T-cell (primary cell): ENCODE measurements around the gene CDK5RAP1. TPM values are rescaled to one million over a fixed set of nuclear protein-coding genes. Genes with fewer than 3 reads are reported as not detected.

ENCODE experiments used
- ATAC-seq, 4 experiments: fragments of 200-7000 bp in 3 of 4; fragments of 150-1000 bp in 1 of 4; cut with Tn5 transposase; replicated peaks in 1 of 4; 1 replicate in 3 of 4; 2 replicates in 1 of 4; pipeline ENCODE4 v1.10.0; 2021; ENCODE audit warnings: moderate library complexity in 3 of 4, mild to moderate bottlenecking in 2 of 4, moderate number of reproducible peaks in 1 of 4
- CTCF ChIA-PET, 2 donors: fragments of 300-600 bp; sonication (Branson Sonifier 250); formaldehyde crosslinking; loops; one replicate each; lab custom pipeline; 2022; ENCODE audit warnings: antibody characterized with exemption in 2 of 2; lab: Charles Lee
- POLR2A ChIA-PET, 2 donors: fragments of 300-600 bp; sonication (Branson Sonifier 250); formaldehyde crosslinking; loops; one replicate each; lab custom pipeline; 2022; ENCODE audit warnings: antibody characterized with exemption in 2 of 2; lab: Charles Lee
- DNase-seq, 35 experiments: peaks; one replicate each; pipeline versions ENCODE4 v3.0.0 to v3.0.0-alpha.2; 2013 to 2023
- H3K27ac ChIP-seq: one replicate; pipeline ENCODE4 v1.5.1; 2013; ENCODE audit warnings: low read length
- H3K27me3 ChIP-seq, 2 experiments: replicated peaks in 1 of 2; 1 replicate in 1 of 2; 2 replicates in 1 of 2; pipeline versions ENCODE4 v1.6.1 to v1.7.0; 2013; ENCODE audit warnings: low read length in 1 of 2, mixed read lengths in 1 of 2; ENCODE audit not compliant: control insufficient read depth in 2 of 2, insufficient read depth in 2 of 2; ENCODE audit errors: extremely low read depth in 1 of 2
- H3K36me3 ChIP-seq, 2 donors: 1 replicate in 1 of 2; 2 replicates in 1 of 2; pipeline versions ENCODE4 v1.6.1 to v1.7.0; 2013; ENCODE audit warnings: low read length in 1 of 2; ENCODE audit not compliant: control insufficient read depth in 2 of 2, insufficient read depth in 1 of 2; ENCODE audit errors: extremely low read depth in 1 of 2
- H3K4me1 ChIP-seq, 2 experiments: 1 replicate in 1 of 2; 2 replicates in 1 of 2; pipeline versions ENCODE4 v1.6.1 to v1.7.0; 2013; ENCODE audit warnings: low read length in 2 of 2, mixed read lengths in 1 of 2; ENCODE audit not compliant: insufficient read depth in 2 of 2, control insufficient read depth in 1 of 2; ENCODE audit errors: extremely low read depth in 1 of 2
- H3K4me3 ChIP-seq, 2 donors: 1 replicate in 1 of 2; 2 replicates in 1 of 2; pipeline versions ENCODE4 v1.5.1 to v1.7.0; 2013; ENCODE audit warnings: mild to moderate bottlenecking in 2 of 2, low read length in 1 of 2, moderate library complexity in 1 of 2; ENCODE audit not compliant: control insufficient read depth in 1 of 2; ENCODE audit errors: extremely low read depth in 1 of 2
- H3K9me3 ChIP-seq: 2 replicates; pipeline ENCODE4 v1.7.0; 2013
- H3K27ac Mint-ChIP-seq, 2 donors: one replicate each; pipeline ENCODE4 v1.8.0; 2020 to 2021; ENCODE audit warnings: mild to moderate bottlenecking in 2 of 2, mixed read lengths in 2 of 2
- H3K27me3 Mint-ChIP-seq, 2 donors: one replicate each; pipeline ENCODE4 v1.8.0; 2021 to 2022; ENCODE audit warnings: mixed read lengths in 2 of 2
- H3K36me3 Mint-ChIP-seq: one replicate; pipeline ENCODE4 v1.8.0; 2021; ENCODE audit warnings: mixed read lengths
- H3K4me1 Mint-ChIP-seq, 3 donors: one replicate each; pipeline ENCODE4 v1.8.0; 2020 to 2022; ENCODE audit warnings: mixed read lengths in 3 of 3, mild to moderate bottlenecking in 1 of 3
- H3K4me3 Mint-ChIP-seq, 3 donors: one replicate each; pipeline ENCODE4 v1.8.0; 2020 to 2022; ENCODE audit warnings: mild to moderate bottlenecking in 3 of 3, mixed read lengths in 3 of 3, moderate library complexity in 3 of 3
- H3K9me3 Mint-ChIP-seq, 3 donors: one replicate each; pipeline ENCODE4 v1.8.0; 2020 to 2022; ENCODE audit warnings: mixed read lengths in 3 of 3
- WGBS: methylation state at CpG from one replicate; pipeline ENCODE4 v1.1.5; 2013; ENCODE audit warnings: missing lambda C conversion rate; ENCODE audit not compliant: insufficient coverage; 5-methylcytosine and 5-hydroxymethylcytosine counted together
- total RNA-seq, 35 experiments: library from RNA in 6 of 35; stranded (reverse) in 6 of 35; fragments of 120-200 nt in 1 of 35; gene quantifications; one replicate each; pipeline versions ENCODE4 v1.2.1 to v1.2.4 and lab custom pipeline; 2013 to 2026

The CDK5RAP1 gene
- total RNA-seq, 5 donors from 2014 or later (not counting 1 experiment from before 2014, with no cell fraction given): 42.1 to 54.3 (median 49.1) TPM

- H3K9me3 ChIP-seq: no peaks in the 10 kb centered on the region
- Mint-ChIP-seq H3K36me3 (no peaks in the 10 kb centered on the region), H3K27ac (no peak overlapping the region), H3K27me3 (peaks cover 0 to 3% of the 10 kb centered on the region in 2 donors), H3K4me3 (no peak overlapping the region), H3K4me1 (no peaks in the 10 kb centered on the region), H3K9me3 (no peaks in the 10 kb centered on the region)
- H3K36me3 ChIP-seq: no peaks in the 10 kb centered on the region
- no CpG with 5 or more reads among the region's 4 CpGs for WGBS
- peaks cover 0 to 29% of the 10 kb centered on the region in 2 experiments for H3K27me3 ChIP-seq
- no peak for DNase-seq
- ChIA-PET POLR2A (no interaction called here), CTCF (no interaction called here)
- no peak overlapping the region for H3K27ac ChIP-seq
- no peak for ATAC-seq
- no peak overlapping the region for H3K4me3 ChIP-seq
- H3K4me1 ChIP-seq: no peaks in the 10 kb centered on the region
Measured at GRCh38 chr20:33311996-33312395, 89.3 kb downstream of the CDK5RAP1 start.

DNA sequence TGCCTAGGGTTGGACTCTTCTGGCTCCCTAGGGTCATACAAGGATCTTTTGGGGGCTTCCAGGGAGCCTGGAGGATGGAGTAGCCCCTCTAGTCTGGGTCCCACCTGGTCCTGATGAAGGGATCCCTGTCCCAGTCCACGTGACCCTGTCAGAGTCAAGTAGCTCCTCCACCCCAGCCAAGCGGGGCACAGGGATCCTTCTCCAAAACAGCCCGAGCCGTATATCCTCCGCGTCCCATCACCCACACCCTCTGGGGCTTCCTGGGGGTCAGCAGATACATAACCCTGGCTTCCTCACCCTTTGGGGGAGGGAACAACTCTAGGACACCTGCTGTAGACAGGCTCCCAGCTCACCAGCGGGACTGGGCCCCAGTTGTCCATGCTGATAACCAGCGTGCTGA, 90.3 kb downstream of the CDK5RAP1 start:
- CTCF ChIA-PET: no interaction called here
- WGBS: 70% methylated on average over 8 of the region's 8 CpGs

GRCh38 chr20:33310327-33310899, 90.9 kb downstream of the CDK5RAP1 start:
- Histone ChIP-seq H3K27ac (no peak overlapping the region), H3K9me3 (no peaks in the 10 kb centered on the region), H3K36me3 (no peaks in the 10 kb centered on the region), H3K27me3 (peaks cover 0 to 19% of the 10 kb centered on the region in 2 experiments), H3K4me3 (no peak overlapping the region), H3K4me1 (no peaks in the 10 kb centered on the region)
- Mint-ChIP-seq H3K27ac (no peak overlapping the region), H3K4me3 (no peak overlapping the region), H3K4me1 (no peaks in the 10 kb centered on the region), H3K9me3 (no peaks in the 10 kb centered on the region), H3K27me3 (peaks cover 0 to 3% of the 10 kb centered on the region in 2 donors), H3K36me3 (no peaks in the 10 kb centered on the region)
- WGBS: 74% methylated on average over 6 of the region's 6 CpGs
- DNase-seq (no peak), ATAC-seq (no peak)
- ChIA-PET POLR2A (no interaction called here), CTCF (no interaction called here)

More for the DNA sequence above, 90.3 kb downstream of the CDK5RAP1 start:
- H3K9me3 Mint-ChIP-seq: no peaks in the 10 kb centered on the region
- H3K4me1 Mint-ChIP-seq: no peaks in the 10 kb centered on the region
- H3K27ac Mint-ChIP-seq: no peak overlapping the region
- H3K4me3 Mint-ChIP-seq: no peak overlapping the region
- no peak for DNase-seq
- no peaks in the 10 kb centered on the region for H3K36me3 Mint-ChIP-seq
- H3K9me3 ChIP-seq: no peaks in the 10 kb centered on the region
- peaks cover 0 to 24% of the 10 kb centered on the region in 2 experiments for H3K27me3 ChIP-seq
- POLR2A ChIA-PET: no interaction called here
- H3K27ac ChIP-seq: no peak overlapping the region
- H3K4me1 ChIP-seq: no peaks in the 10 kb centered on the region
- no peaks in the 10 kb centered on the region for H3K36me3 ChIP-seq
- ATAC-seq: no peak
- no peak overlapping the region for H3K4me3 ChIP-seq
- H3K27me3 Mint-ChIP-seq: peaks cover 0 to 3% of the 10 kb centered on the region in 2 donors

GRCh38 chr20:33309631-33310030, 91.7 kb downstream of the CDK5RAP1 start:
- no peak overlapping the region for H3K27ac Mint-ChIP-seq
- H3K27me3 ChIP-seq: peaks cover 0 to 19% of the 10 kb centered on the region in 2 experiments
- no peaks in the 10 kb centered on the region for H3K9me3 ChIP-seq
- H3K36me3 Mint-ChIP-seq: no peaks in the 10 kb centered on the region
- DNase-seq (no peak), ATAC-seq (no peak)
- no peaks in the 10 kb centered on the region for H3K36me3 ChIP-seq
- CTCF ChIA-PET: no interaction called here
- H3K4me3 ChIP-seq: no peak overlapping the region
- H3K4me1 Mint-ChIP-seq: no peaks in the 10 kb centered on the region
- H3K27me3 Mint-ChIP-seq: peaks cover 0 to 3% of the 10 kb centered on the region in 2 donors
- no peaks in the 10 kb centered on the region for H3K4me1 ChIP-seq
- H3K9me3 Mint-ChIP-seq: no peaks in the 10 kb centered on the region
- H3K27ac ChIP-seq: no peak overlapping the region
- POLR2A ChIA-PET: no interaction called here
- 78% methylated on average over 2 of the region's 2 CpGs for WGBS
- H3K4me3 Mint-ChIP-seq: no peak overlapping the region

Other genes starting within 250 kb of the CDK5RAP1 start
- gene BPIFA2, start 233.4 kb downstream of the CDK5RAP1 start, total RNA-seq: not detected
- gene BPIFA3, start 184.2 kb downstream of the CDK5RAP1 start, total RNA-seq: not detected
- not detected for gene BPIFA1, start 165.5 kb downstream of the CDK5RAP1 start, total RNA-seq
- gene BPIFB1, start 118.3 kb downstream of the CDK5RAP1 start, total RNA-seq: under 1 TPM in 2 of 5 donors, not detected in 3; 0.16 to 0.76 TPM
- 1 to 10 TPM; 4.4 to 7.8 (median 5.5) TPM for gene SNTA1, start 42.2 kb upstream of the CDK5RAP1 start, total RNA-seq
- gene CBFA2T2, start 88.6 kb upstream of the CDK5RAP1 start, total RNA-seq: 10 to 100 TPM; 25.2 to 34.2 (median 31.0) TPM